Measurements from ENCODE around the gene SPOCK2. TPM values are rescaled to one million over a fixed set of nuclear protein-coding genes. Genes with fewer than 3 reads are reported as not detected.

Gene SPOCK2
- polyA plus RNA-seq, 1 experiment: 0.04 TPM

DNA sequence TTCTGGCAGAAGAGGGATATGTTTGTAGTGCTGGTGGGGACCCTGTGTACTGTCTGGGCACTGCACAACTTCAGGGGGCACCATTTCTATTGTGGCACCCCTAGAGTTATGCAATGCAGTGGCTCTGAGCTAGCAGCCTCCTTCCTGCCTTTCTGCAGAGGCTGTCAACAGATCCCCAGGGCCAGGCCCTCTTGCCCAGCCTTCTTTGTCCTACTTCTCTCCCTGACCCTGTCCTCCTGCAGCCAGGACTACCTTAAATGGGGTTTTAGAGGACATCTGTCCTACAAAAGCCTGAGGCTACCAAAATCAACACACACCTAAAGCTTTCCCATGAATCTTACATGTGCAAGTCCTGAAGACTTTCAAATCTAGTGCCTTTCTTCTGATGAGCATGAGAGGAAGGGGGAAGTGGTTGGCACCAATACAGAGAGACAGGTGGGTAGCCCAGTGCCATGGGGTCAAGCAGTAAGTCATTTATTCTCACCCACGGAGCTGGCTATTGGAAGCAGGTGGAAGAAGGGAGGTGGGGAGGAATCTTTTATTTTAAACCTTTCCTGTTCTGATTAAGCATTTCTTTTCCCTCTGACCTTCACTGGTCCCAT is 2.4 kb downstream of the SPOCK2 start:
- ChIA-PET POLR2A (no interaction called here), CTCF (no interaction called here)
- Histone ChIP-seq H3K4me3 (ENCODE audit: low read depth, low read length) (no peak overlapping the region), H3K36me3 (ENCODE audit: control insufficient read depth, insufficient read depth, low read length) (no peaks in the 10 kb centered on the region), H3K27me3 (ENCODE audit: control insufficient read depth, insufficient read depth, low read length) (peaks cover 31% of the 10 kb centered on the region)
- TF ChIP-seq, protein P1, sequence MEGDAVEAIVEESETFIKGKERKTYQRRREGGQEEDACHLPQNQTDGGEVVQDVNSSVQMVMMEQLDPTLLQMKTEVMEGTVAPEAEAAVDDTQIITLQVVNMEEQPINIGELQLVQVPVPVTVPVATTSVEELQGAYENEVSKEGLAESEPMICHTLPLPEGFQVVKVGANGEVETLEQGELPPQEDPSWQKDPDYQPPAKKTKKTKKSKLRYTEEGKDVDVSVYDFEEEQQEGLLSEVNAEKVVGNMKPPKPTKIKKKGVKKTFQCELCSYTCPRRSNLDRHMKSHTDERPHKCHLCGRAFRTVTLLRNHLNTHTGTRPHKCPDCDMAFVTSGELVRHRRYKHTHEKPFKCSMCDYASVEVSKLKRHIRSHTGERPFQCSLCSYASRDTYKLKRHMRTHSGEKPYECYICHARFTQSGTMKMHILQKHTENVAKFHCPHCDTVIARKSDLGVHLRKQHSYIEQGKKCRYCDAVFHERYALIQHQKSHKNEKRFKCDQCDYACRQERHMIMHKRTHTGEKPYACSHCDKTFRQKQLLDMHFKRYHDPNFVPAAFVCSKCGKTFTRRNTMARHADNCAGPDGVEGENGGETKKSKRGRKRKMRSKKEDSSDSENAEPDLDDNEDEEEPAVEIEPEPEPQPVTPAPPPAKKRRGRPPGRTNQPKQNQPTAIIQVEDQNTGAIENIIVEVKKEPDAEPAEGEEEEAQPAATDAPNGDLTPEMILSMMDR (IDR thresholded peaks at IDR 0.05; ENCODE audit: insufficient read depth, low read depth, low read length): no peak
- no peak for DNase-seq (ENCODE audit: low read depth)

DNA sequence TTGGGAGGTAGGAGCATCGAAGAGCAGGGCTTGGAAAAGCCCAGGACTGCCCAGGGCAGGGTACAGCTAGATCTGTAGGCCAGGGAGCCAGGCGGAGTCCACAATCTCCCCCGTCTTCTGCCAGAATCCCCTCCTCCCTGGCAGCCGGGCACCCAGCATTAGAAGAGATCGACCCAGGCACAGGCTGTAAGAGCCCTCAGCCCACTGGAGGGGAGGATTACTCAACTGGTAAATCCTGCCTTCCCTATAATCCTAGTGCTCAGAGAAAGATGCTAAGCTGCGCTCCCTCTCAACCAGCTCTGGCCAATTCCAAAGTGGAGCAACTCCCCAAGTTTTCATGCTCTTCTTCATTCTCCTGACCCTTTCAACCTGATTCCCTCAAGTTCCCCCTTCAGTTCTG is 3.2 kb downstream of the SPOCK2 start:
- no peaks in the 10 kb centered on the region for H3K36me3 ChIP-seq (ENCODE audit: control insufficient read depth, insufficient read depth, low read length)
- CTCF ChIA-PET: no interaction called here
- TF ChIP-seq, protein P1 (IDR thresholded peaks at IDR 0.05; ENCODE audit: insufficient read depth, low read depth, low read length): no peak
- POLR2A ChIA-PET: no interaction called here
- H3K27me3 ChIP-seq (ENCODE audit: control insufficient read depth, insufficient read depth, low read length): peaks cover 30% of the 10 kb centered on the region
- no peak for DNase-seq (ENCODE audit: low read depth)
- no peak overlapping the region for H3K4me3 ChIP-seq (ENCODE audit: low read depth, low read length)

DNA sequence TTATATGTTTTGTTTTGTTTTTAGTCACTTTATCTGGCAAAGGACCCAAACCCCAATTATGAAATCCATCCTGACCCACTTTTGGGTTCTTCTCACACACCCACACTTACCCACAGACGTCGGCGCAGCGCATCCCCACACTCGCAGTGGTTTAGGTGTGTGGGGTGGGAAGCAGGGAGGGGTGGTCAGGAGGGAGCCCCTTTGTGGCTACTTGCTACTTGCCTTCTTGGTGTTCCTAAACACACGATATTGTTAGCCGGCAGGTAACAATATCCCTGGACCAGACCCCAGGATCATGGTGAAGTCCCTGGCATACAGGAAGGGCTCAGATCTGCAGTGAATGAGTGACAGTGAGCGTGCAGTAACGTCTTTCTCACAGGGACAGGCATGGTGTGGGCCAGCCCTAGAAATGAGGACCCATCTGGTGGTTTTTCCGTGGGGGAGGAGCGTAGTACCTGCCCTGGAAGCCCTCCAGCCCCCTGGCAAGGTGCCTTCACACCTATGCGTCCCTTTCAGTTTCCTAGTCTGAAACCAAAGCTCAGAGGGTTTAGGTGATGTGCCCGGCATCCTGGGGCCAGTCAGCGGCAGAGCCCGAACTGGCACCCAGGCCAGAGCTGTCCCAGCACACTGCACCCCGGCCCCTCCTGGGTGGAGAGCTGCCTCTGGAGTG is 4.4 kb downstream of the SPOCK2 start:
- DNase-seq (ENCODE audit: low read depth): no peak
- Histone ChIP-seq H3K4me3 (ENCODE audit: low read depth, low read length) (no peak overlapping the region), H3K36me3 (ENCODE audit: control insufficient read depth, insufficient read depth, low read length) (no peaks in the 10 kb centered on the region), H3K27me3 (ENCODE audit: control insufficient read depth, insufficient read depth, low read length) (peaks cover 25% of the 10 kb centered on the region)
- TF ChIP-seq, protein P1 (IDR thresholded peaks at IDR 0.05; ENCODE audit: insufficient read depth, low read depth, low read length): no peak
- CTCF ChIA-PET: no interaction called here
- POLR2A ChIA-PET: no interaction called here

DNA sequence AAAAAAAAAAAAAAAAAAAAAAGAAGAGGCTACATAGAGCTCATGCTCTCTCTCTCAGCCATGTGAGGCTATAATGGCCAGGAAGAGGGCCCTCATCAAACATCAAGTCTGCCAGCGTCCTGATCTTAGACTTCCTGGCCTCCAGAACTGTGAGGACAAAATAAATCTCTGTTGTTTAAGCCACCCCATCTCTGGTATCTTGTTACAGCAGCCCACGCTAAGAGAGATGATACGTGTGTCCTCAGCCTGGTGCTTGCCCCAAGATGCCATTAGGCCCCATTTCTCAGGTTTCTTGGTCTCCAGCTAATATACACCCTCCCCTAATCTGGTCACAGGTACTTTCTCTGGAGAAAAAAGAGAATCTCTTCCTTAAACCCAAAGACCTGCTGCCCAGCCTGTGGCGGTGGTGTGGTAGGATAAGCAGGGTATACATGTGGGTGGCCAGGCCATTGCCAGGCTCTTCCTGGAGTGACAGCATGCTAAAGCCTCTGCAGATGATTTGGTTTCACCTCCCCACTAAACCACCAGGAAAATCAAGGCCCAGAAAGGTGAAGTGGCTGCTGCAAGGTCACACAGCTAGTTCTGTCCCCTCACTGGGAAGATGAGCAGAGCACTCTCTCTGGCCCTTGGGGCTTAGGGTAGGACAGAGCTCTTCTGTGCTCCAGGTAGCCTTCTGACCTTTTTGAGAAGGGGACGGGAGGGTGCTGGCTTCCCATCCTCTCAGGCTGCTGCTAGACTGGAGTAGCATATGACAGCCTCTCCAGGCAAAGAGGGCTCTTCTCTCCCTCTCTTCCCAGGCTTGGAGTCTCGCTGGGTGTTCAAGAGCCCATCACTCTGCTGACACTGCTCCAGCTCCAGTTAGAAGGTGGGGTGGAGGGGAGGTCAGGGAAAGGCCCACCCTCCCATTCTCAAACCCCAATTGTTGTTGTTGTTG is 5.2 kb downstream of the SPOCK2 start:
- H3K4me3 ChIP-seq (ENCODE audit: low read depth, low read length): no peak overlapping the region
- ChIA-PET POLR2A (no interaction called here), CTCF (no interaction called here)
- no peaks in the 10 kb centered on the region for H3K36me3 ChIP-seq (ENCODE audit: control insufficient read depth, insufficient read depth, low read length)
- TF ChIP-seq, protein P1 (IDR thresholded peaks at IDR 0.05; ENCODE audit: insufficient read depth, low read depth, low read length): no peak
- H3K27me3 ChIP-seq (ENCODE audit: control insufficient read depth, insufficient read depth, low read length): peaks cover 17% of the 10 kb centered on the region
- no peak for DNase-seq (ENCODE audit: low read depth)
